ENCODE data around the gene XRN2. TPM values are rescaled to one million over a fixed set of nuclear protein-coding genes. Genes with fewer than 3 reads are reported as not detected.
A peak's percentile ranks its signal among the peaks of the same experiment; 100 is the strongest.

Gene XRN2
- total and polyA plus RNA-seq, 2 of the 13 experiments (the other 11 are each of a cell fraction or from before 2014, with no cell fraction given) = 90.3 to 171 TPM

- H3K4me2 ChIP-seq (ENCODE audit: low read depth, low read length) = peak overlapping the region; percentile 47
- DNase-seq (ENCODE audit: low spot score) (no peak), FAIRE-seq (no peak), ATAC-seq (no peak)
- no peaks in the 10 kb centered on the region for H3K9me3 ChIP-seq (ENCODE audit: low read length)
- no peak overlapping the region for H3K27ac ChIP-seq (ENCODE audit: extremely low read length, insufficient read depth, low read length)
- no peak overlapping the region for H3K9ac ChIP-seq (ENCODE audit: insufficient read depth, low read depth, low read length)
- POLR2A ChIA-PET = no interaction called here
- 43% methylated on average over 6 of the region's 6 CpGs for WGBS (ENCODE audit: low lambda C conversion rate)
- H3K4me1 ChIP-seq (ENCODE audit: insufficient read depth, low read length) = no peaks in the 10 kb centered on the region
- H4K20me1 ChIP-seq (ENCODE audit: insufficient read depth, low read length) = no peaks in the 10 kb centered on the region
- TF ChIP-seq RXRA (CRISPR knock-in tag; IDR thresholded peaks at IDR 0.05) (no peak), MZF1 (CRISPR knock-in tag; IDR thresholded peaks at IDR 0.05; ENCODE audit: borderline replicate concordance) (no peak), SSRP1 (CRISPR knock-in tag; IDR thresholded peaks at IDR 0.05) (no peak), ZNF383 (CRISPR knock-in tag; IDR thresholded peaks at IDR 0.05; ENCODE audit: borderline replicate concordance) (no peak), ZNF354B (CRISPR knock-in tag; IDR thresholded peaks at IDR 0.05) (no peak), EHMT2 (IDR thresholded peaks at IDR 0.05; ENCODE audit: borderline replicate concordance, low read depth, low read length) (no peak), FIP1L1 (IDR thresholded peaks at IDR 0.05; ENCODE audit: borderline replicate concordance, insufficient read depth, low read depth, low read length) (no peak), ZNF282 (IDR thresholded peaks at IDR 0.05; ENCODE audit: partially characterized antibody) (no peak), ZBTB40 (IDR thresholded peaks at IDR 0.05) (no peak), ZBTB40 (CRISPR knock-in tag; IDR thresholded peaks at IDR 0.05) (no peak), KMT2B (CRISPR knock-in tag; IDR thresholded peaks at IDR 0.05) (no peak), ZNF75D (CRISPR knock-in tag; IDR thresholded peaks at IDR 0.05; ENCODE audit: borderline replicate concordance) (no peak), SRY (CRISPR knock-in tag; IDR thresholded peaks at IDR 0.05) (no peak)
- in situ Hi-C loops (cut with HindIII; ENCODE audit: extremely low pct_ligation_motif_present, low pct_unique_long_range_greater_than_20kb) (no loop called here), intact Hi-C loops (cut with micrococcal nuclease; ENCODE audit: unreplicated experiment) (no loop called here)
- H3K79me2 ChIP-seq (ENCODE audit: insufficient read depth, low read length) = no peaks in the 10 kb centered on the region
- no TSS peak for BruUV-seq (replicated peaks)
- H3K36me3 ChIP-seq (replicated peaks in 1 of 2; ENCODE audit: control insufficient read depth in 1 of 2, insufficient read depth in 2 of 2, low read length in 2 of 2) = no peaks in the 10 kb centered on the region
- H2AFZ ChIP-seq (ENCODE audit: low read length) = no peak overlapping the region
- CTCF ChIA-PET (ENCODE audit: low intra/inter-chr PET ratio, low total read pairs) = no interaction called here
- no peaks in the 10 kb centered on the region for H3K27me3 ChIP-seq (ENCODE audit: control insufficient read depth in 1 of 2, insufficient read depth in 2 of 2, low read length in 2 of 2)
- no peak overlapping the region for H3K4me3 ChIP-seq (replicated peaks in 1 of 3; ENCODE audit: insufficient read depth in 1 of 3, low read depth in 2 of 3, low read length in 3 of 3)
These were observed 92.0 kb downstream of the XRN2 start for GRCh38 chr20:21395051-21395665.

Data from HepG2 (cell line).